B cell (primary cell): ENCODE data around the gene AKAP11. TPM values are rescaled to one million over a fixed set of nuclear protein-coding genes. Genes with fewer than 3 reads are reported as not detected.
A peak's percentile ranks its signal among the peaks of the same experiment; 100 is the strongest.

Experiments used
- ATAC-seq: fragments of 200-7000 bp; cut with Tn5 transposase; one replicate; pipeline ENCODE4 v1.10.0; 2021; ENCODE audit warnings: low read depth, mild to moderate bottlenecking, moderate number of reproducible peaks, moderate library complexity
- CTCF ChIA-PET: fragments of 350-600 bp; sonication (Branson Sonifier 250); formaldehyde crosslinking; loops from one replicate; lab custom pipeline; 2021; ENCODE audit warnings: antibody characterized with exemption, inconsistent platforms; lab: Charles Lee
- POLR2A ChIA-PET: fragments of 350-600 bp; sonication (Branson Sonifier 250); formaldehyde crosslinking; loops from one replicate; lab custom pipeline; 2021; ENCODE audit warnings: antibody characterized with exemption; lab: Charles Lee
- DNase-seq: peaks from one replicate; pipeline ENCODE4 v3.0.0; 2013
- H2AFZ ChIP-seq: 2 replicates; pipeline ENCODE4 v1.6.1; 2012; ENCODE audit warnings: mild to moderate bottlenecking, low read depth, low read length; ENCODE audit not compliant: insufficient read depth, poor library complexity, severe bottlenecking
- H3K27ac ChIP-seq, 2 donors: 1 replicate in 1 of 2; 2 replicates in 1 of 2; pipeline ENCODE4 v1.5.1; 2012 to 2013; ENCODE audit warnings: low read length in 2 of 2, mild to moderate bottlenecking in 2 of 2, moderate library complexity in 1 of 2
- H3K27me3 ChIP-seq, 4 experiments: fragments of 200-600 bp in 1 of 4; sonication (generic) in 1 of 4; replicated peaks in 1 of 4; 1 replicate in 2 of 4; 2 replicates in 2 of 4; pipeline versions ENCODE4 v1.6.1 to v1.7.0; 2013 to 2016; ENCODE audit warnings: low read length in 3 of 4, mild to moderate bottlenecking in 2 of 4, mixed read lengths in 1 of 4, moderate library complexity in 1 of 4; ENCODE audit not compliant: insufficient read depth in 4 of 4, control insufficient read depth in 3 of 4; ENCODE audit errors: control extremely low read depth in 1 of 4
- H3K36me3 ChIP-seq, 2 experiments: replicated peaks in 1 of 2; 1 replicate in 1 of 2; 2 replicates in 1 of 2; pipeline versions ENCODE4 v1.6.1 to v1.7.1; 2013; ENCODE audit warnings: low read length in 1 of 2; ENCODE audit not compliant: insufficient read depth in 2 of 2, control insufficient read depth in 1 of 2; ENCODE audit errors: control extremely low read depth in 1 of 2, extremely low read depth in 1 of 2
- H3K4me1 ChIP-seq, 2 donors: fragments of 200-600 bp in 1 of 2; sonication (generic) in 1 of 2; 1 replicate in 1 of 2; 2 replicates in 1 of 2; pipeline versions ENCODE4 v1.5.1 to v1.6.1; 2013 to 2017; ENCODE audit warnings: low read length in 2 of 2; ENCODE audit not compliant: control insufficient read depth in 2 of 2, insufficient read depth in 2 of 2
- H3K4me2 ChIP-seq: replicated peaks from 2 replicates; pipeline ENCODE3; 2012; ENCODE audit warnings: mild to moderate bottlenecking, low read depth, low read length; ENCODE audit not compliant: poor library complexity, severe bottlenecking
- H3K4me3 ChIP-seq, 5 experiments: fragments of 200-600 bp in 1 of 5; sonication (generic) in 1 of 5; 1 replicate in 3 of 5; 2 replicates in 2 of 5; pipeline versions ENCODE4 v1.5.1 to v1.7.0; 2011 to 2016; ENCODE audit warnings: low read length in 4 of 5, mild to moderate bottlenecking in 4 of 5, low read depth in 2 of 5, control low read depth in 1 of 5, moderate library complexity in 1 of 5; ENCODE audit not compliant: insufficient read depth in 1 of 5; ENCODE audit errors: control extremely low read depth in 1 of 5, extremely low read depth in 1 of 5
- H3K79me2 ChIP-seq: fragments of 200-600 bp; sonication (generic); one replicate; pipeline ENCODE4 v1.6.0; 2016; ENCODE audit warnings: low read length; ENCODE audit not compliant: control insufficient read depth, insufficient read depth
- H3K9ac ChIP-seq: fragments of 200-600 bp; sonication (generic); 2 replicates; pipeline ENCODE4 v1.6.1; 2017; ENCODE audit warnings: mild to moderate bottlenecking, low read length, moderate library complexity
- H3K9me3 ChIP-seq, 3 donors: one replicate each; pipeline versions ENCODE4 v1.6.1 to v1.7.1; 2013; ENCODE audit warnings: low read length in 2 of 3; ENCODE audit not compliant: control insufficient read depth in 2 of 3, insufficient read depth in 1 of 3; ENCODE audit errors: control extremely low read depth in 1 of 3
- H4K20me1 ChIP-seq: 2 replicates; pipeline ENCODE4 v1.6.0; 2012; ENCODE audit warnings: mild to moderate bottlenecking, low read length; ENCODE audit not compliant: insufficient read depth, control insufficient read depth, poor library complexity, severe bottlenecking
- H3K27ac Mint-ChIP-seq: one replicate; pipeline ENCODE4 v1.8.0; 2021; ENCODE audit warnings: mixed read lengths
- H3K27me3 Mint-ChIP-seq: one replicate; pipeline ENCODE4 v1.8.0; 2021; ENCODE audit warnings: mixed read lengths
- H3K4me1 Mint-ChIP-seq: one replicate; pipeline ENCODE4 v1.8.0; 2021; ENCODE audit warnings: mixed read lengths
- H3K4me3 Mint-ChIP-seq: one replicate; pipeline ENCODE4 v1.8.0; 2021; ENCODE audit warnings: mixed read lengths
- H3K9me3 Mint-ChIP-seq: one replicate; pipeline ENCODE4 v1.8.0; 2022; ENCODE audit warnings: mixed read lengths; ENCODE audit not compliant: insufficient read depth
- CTCF ChIP-seq: fragments of 200-600 bp; IDR thresholded peaks from one replicate; pipeline ENCODE4 v1.8.0; 2022; ENCODE audit warnings: antibody characterized with exemption, mild to moderate bottlenecking
- EZH2 ChIP-seq: IDR thresholded peaks from 2 replicates; pipeline ENCODE4 v1.6.1; 2012; ENCODE audit warnings: borderline replicate concordance, low read depth, mild to moderate bottlenecking, moderate library complexity, low read length; ENCODE audit not compliant: insufficient read depth, poor library complexity, severe bottlenecking
- intact Hi-C: fragments of 100-400 bp; cut with micrococcal nuclease; formaldehyde crosslinking; loops from one replicate; pipeline ENCODE4 v1.10.0; 2022
- polyA plus RNA-seq: library from polyadenylated mRNA; depleted of rRNA; stranded (reverse); fragments of >200 nt; gene quantifications from 2 replicates; pipeline ENCODE4 v1.2.3, GENCODE V29; 2012
- total RNA-seq, 2 donors: library from RNA; stranded (reverse); fragments of 120-200 nt in 1 of 2; gene quantifications; 1 replicate in 1 of 2; 2 replicates in 1 of 2; pipeline versions ENCODE4 v1.2.3 to v1.2.4, GENCODE V29; 2013 to 2022

Gene AKAP11
- total and polyA plus RNA-seq, 2 donors (not counting 1 experiment from before 2014, with no cell fraction given), result 10.2 to 42.9 TPM

- Histone ChIP-seq H2AFZ (no peak overlapping the region), H3K9ac (no peak overlapping the region), H3K27me3 (no peaks in the 10 kb centered on the region), H4K20me1 (no peaks in the 10 kb centered on the region), H3K4me2 (peak overlapping the region; percentile 57), H3K79me2 (no peaks in the 10 kb centered on the region), H3K9me3 (no peaks in the 10 kb centered on the region), H3K4me3 (no peak overlapping the region), H3K27ac (no peak overlapping the region), H3K4me1 (peaks cover 11 to 12% of the 10 kb centered on the region in 2 donors), H3K36me3 (no peaks in the 10 kb centered on the region)
- intact Hi-C loops, result no loop called here
- TF ChIP-seq CTCF (no peak), EZH2 (no peak)
- ChIA-PET CTCF (no interaction called here), POLR2A (no interaction called here)
- peaks cover 16% of the 10 kb centered on the region for H3K4me1 Mint-ChIP-seq
- ATAC-seq (no peak), DNase-seq (no peak)
- H3K27ac Mint-ChIP-seq, result no peak overlapping the region
- H3K4me3 Mint-ChIP-seq, result peak overlapping the region; percentile 2
- no peaks in the 10 kb centered on the region for H3K9me3 Mint-ChIP-seq
- H3K27me3 Mint-ChIP-seq, result no peaks in the 10 kb centered on the region
Observed at GRCh38 chr13:42328672-42329071, 56.7 kb downstream of the AKAP11 start.

GRCh38 chr13:42329239-42329638 is 57.3 kb downstream of the AKAP11 start:
- no peak overlapping the region for H3K27ac Mint-ChIP-seq
- no peak overlapping the region for H3K4me3 Mint-ChIP-seq
- CTCF ChIA-PET, result interaction anchor here (1.2 kb wide), 1 partner anchor 267 kb away, joined by 3 read pairs; no protein-coding TSS in a partner anchor
- POLR2A ChIA-PET, result no interaction called here
- Histone ChIP-seq H3K4me2 (peak overlapping the region; percentile 57), H3K9me3 (no peaks in the 10 kb centered on the region), H3K36me3 (no peaks in the 10 kb centered on the region), H3K79me2 (no peaks in the 10 kb centered on the region), H4K20me1 (no peaks in the 10 kb centered on the region), H3K4me1 (peaks cover 12 to 16% of the 10 kb centered on the region in 2 donors), H3K27ac (peak overlapping the region in 1 of 2 donors; percentile 51), H2AFZ (peak overlapping the region; percentile 32), H3K4me3 (peak overlapping the region in 1 of 5 experiments; percentile 27), H3K9ac (peak overlapping the region; percentile 32), H3K27me3 (no peaks in the 10 kb centered on the region)
- H3K27me3 Mint-ChIP-seq, result no peaks in the 10 kb centered on the region
- ATAC-seq, result no peak
- peaks cover 20% of the 10 kb centered on the region for H3K4me1 Mint-ChIP-seq
- intact Hi-C loops, result no loop called here
- H3K9me3 Mint-ChIP-seq, result no peaks in the 10 kb centered on the region
- no peak for TF ChIP-seq CTCF
- no peak for TF ChIP-seq EZH2
- DNase-seq, result no peak
